ACC112 (cell line): ENCODE results near the gene PPFIA1.

ENCODE experiments used
- H2AFZ ChIP-seq: fragments of 200-600 bp; sonication (generic); one replicate; pipeline ENCODE4 v1.6.0; 2017; ENCODE audit warnings: antibody characterized with exemption, low read length; ENCODE audit not compliant: unreplicated experiment
- H3K27ac ChIP-seq: fragments of 200-600 bp; sonication (generic); 2 replicates; pipeline ENCODE4 v1.5.1; 2014; ENCODE audit warnings: low read depth, mild to moderate bottlenecking, antibody characterized with exemption, low read length, moderate library complexity
- H3K27me3 ChIP-seq: fragments of 200-600 bp; sonication (generic); 2 replicates; pipeline ENCODE4 v1.6.1; 2014; ENCODE audit warnings: mild to moderate bottlenecking, antibody characterized with exemption, low read length, moderate library complexity, mixed read lengths; ENCODE audit not compliant: insufficient read depth
- H3K36me3 ChIP-seq: fragments of 200-600 bp; sonication (generic); 2 replicates; pipeline ENCODE4 v1.6.1; 2016; ENCODE audit warnings: mild to moderate bottlenecking, antibody characterized with exemption, low read length, moderate library complexity, mixed read lengths; ENCODE audit not compliant: insufficient read depth
- H3K4me1 ChIP-seq: fragments of 200-600 bp; sonication (generic); one replicate; pipeline ENCODE4 v1.6.1; 2016; ENCODE audit warnings: low read length, mixed read lengths; ENCODE audit not compliant: insufficient read depth, unreplicated experiment, control insufficient read depth
- H3K4me3 ChIP-seq: fragments of 200-600 bp; sonication (generic); 2 replicates; pipeline ENCODE4 v1.5.1; 2014; ENCODE audit warnings: mild to moderate bottlenecking, low read depth, low read length
- H3K79me2 ChIP-seq: fragments of 200-600 bp; sonication (generic); one replicate; pipeline ENCODE4 v1.6.0; 2016; ENCODE audit warnings: low read length; ENCODE audit not compliant: control insufficient read depth, unreplicated experiment, insufficient read depth

The PPFIA1 gene

GRCh38 chr11:70233962-70234361, 36.5 kb upstream of the PPFIA1 start:
- Histone ChIP-seq H3K27ac (no peak overlapping the region), H3K4me1 (peaks cover 9% of the 10 kb centered on the region), H3K36me3 (no peaks in the 10 kb centered on the region), H3K4me3 (no peak overlapping the region), H3K27me3 (no peaks in the 10 kb centered on the region), H2AFZ (no peak overlapping the region), H3K79me2 (no peaks in the 10 kb centered on the region)

- no peaks in the 10 kb centered on the region for H3K27me3 ChIP-seq
- H2AFZ ChIP-seq = no peak overlapping the region
- H3K4me3 ChIP-seq = no peak overlapping the region
- H3K4me1 ChIP-seq = peaks cover 17% of the 10 kb centered on the region
- H3K27ac ChIP-seq = no peak overlapping the region
- H3K36me3 ChIP-seq = no peaks in the 10 kb centered on the region
- H3K79me2 ChIP-seq = no peaks in the 10 kb centered on the region
Measured at GRCh38 chr11:70240337-70240736, 30.2 kb upstream of the PPFIA1 start.

- H3K27me3 ChIP-seq = no peaks in the 10 kb centered on the region
- H3K27ac ChIP-seq = no peak overlapping the region
- H3K4me3 ChIP-seq = no peak overlapping the region
- H3K79me2 ChIP-seq = no peaks in the 10 kb centered on the region
- H3K36me3 ChIP-seq = no peaks in the 10 kb centered on the region
- peaks cover 26% of the 10 kb centered on the region for H3K4me1 ChIP-seq
- no peak overlapping the region for H2AFZ ChIP-seq
Measured at GRCh38 chr11:70241709-70242108, 28.8 kb upstream of the PPFIA1 start.

GRCh38 chr11:70242885-70243284, 27.6 kb upstream of the PPFIA1 start:
- Histone ChIP-seq H3K27ac (no peak overlapping the region), H3K4me3 (no peak overlapping the region), H3K4me1 (peaks cover 33% of the 10 kb centered on the region), H3K27me3 (no peaks in the 10 kb centered on the region), H2AFZ (no peak overlapping the region), H3K36me3 (no peaks in the 10 kb centered on the region), H3K79me2 (no peaks in the 10 kb centered on the region)

GRCh38 chr11:70243912-70244652, 26.4 kb upstream of the PPFIA1 start:
- Histone ChIP-seq H3K27ac (peak overlapping the region; percentile 90), H3K4me3 (peak overlapping the region; percentile 61), H3K4me1 (peaks cover 34% of the 10 kb centered on the region), H2AFZ (peak overlapping the region; percentile 36), H3K36me3 (no peaks in the 10 kb centered on the region), H3K27me3 (no peaks in the 10 kb centered on the region), H3K79me2 (no peaks in the 10 kb centered on the region)

- Histone ChIP-seq H2AFZ (peak overlapping the region; percentile 36), H3K27ac (peak overlapping the region; percentile 90), H3K27me3 (no peaks in the 10 kb centered on the region)
Measured at GRCh38 chr11:70244698-70245097, 25.8 kb upstream of the PPFIA1 start.

GRCh38 chr11:70246196-70246595, 24.3 kb upstream of the PPFIA1 start:
- H3K79me2 ChIP-seq = no peaks in the 10 kb centered on the region
- H2AFZ ChIP-seq = no peak overlapping the region
- H3K27me3 ChIP-seq = no peaks in the 10 kb centered on the region
- no peaks in the 10 kb centered on the region for H3K36me3 ChIP-seq
- no peak overlapping the region for H3K27ac ChIP-seq
- H3K4me3 ChIP-seq = no peak overlapping the region
- H3K4me1 ChIP-seq = peaks cover 34% of the 10 kb centered on the region

More at GRCh38 chr11:70244698-70245097, 25.8 kb upstream of the PPFIA1 start:
- no peaks in the 10 kb centered on the region for H3K79me2 ChIP-seq
- no peaks in the 10 kb centered on the region for H3K36me3 ChIP-seq
- H3K4me3 ChIP-seq = peak overlapping the region; percentile 61
- H3K4me1 ChIP-seq = peaks cover 34% of the 10 kb centered on the region

- no peaks in the 10 kb centered on the region for H3K79me2 ChIP-seq
- no peak overlapping the region for H2AFZ ChIP-seq
- no peak overlapping the region for H3K27ac ChIP-seq
- H3K4me3 ChIP-seq = no peak overlapping the region
- H3K36me3 ChIP-seq = no peaks in the 10 kb centered on the region
- no peaks in the 10 kb centered on the region for H3K27me3 ChIP-seq
- peaks cover 34% of the 10 kb centered on the region for H3K4me1 ChIP-seq
Measured at GRCh38 chr11:70247042-70247709, 23.3 kb upstream of the PPFIA1 start.

GRCh38 chr11:70247710-70248072, 22.8 kb upstream of the PPFIA1 start:
- H3K36me3 ChIP-seq = no peaks in the 10 kb centered on the region
- no peak overlapping the region for H2AFZ ChIP-seq
- no peak overlapping the region for H3K27ac ChIP-seq
- H3K4me3 ChIP-seq = no peak overlapping the region
- no peaks in the 10 kb centered on the region for H3K27me3 ChIP-seq
- H3K79me2 ChIP-seq = no peaks in the 10 kb centered on the region
- H3K4me1 ChIP-seq = peaks cover 34% of the 10 kb centered on the region

GRCh38 chr11:70250876-70251658, 19.4 kb upstream of the PPFIA1 start:
- Histone ChIP-seq H3K4me1 (peaks cover 11% of the 10 kb centered on the region), H3K27ac (no peak overlapping the region), H3K4me3 (no peak overlapping the region)

More at GRCh38 chr11:70250876-70251658, 19.4 kb upstream of the PPFIA1 start:
- Histone ChIP-seq H3K27me3 (no peaks in the 10 kb centered on the region), H3K36me3 (no peaks in the 10 kb centered on the region), H2AFZ (no peak overlapping the region), H3K79me2 (no peaks in the 10 kb centered on the region)
